ENCODE results near the gene ARL16.

The ARL16 gene

DNA sequence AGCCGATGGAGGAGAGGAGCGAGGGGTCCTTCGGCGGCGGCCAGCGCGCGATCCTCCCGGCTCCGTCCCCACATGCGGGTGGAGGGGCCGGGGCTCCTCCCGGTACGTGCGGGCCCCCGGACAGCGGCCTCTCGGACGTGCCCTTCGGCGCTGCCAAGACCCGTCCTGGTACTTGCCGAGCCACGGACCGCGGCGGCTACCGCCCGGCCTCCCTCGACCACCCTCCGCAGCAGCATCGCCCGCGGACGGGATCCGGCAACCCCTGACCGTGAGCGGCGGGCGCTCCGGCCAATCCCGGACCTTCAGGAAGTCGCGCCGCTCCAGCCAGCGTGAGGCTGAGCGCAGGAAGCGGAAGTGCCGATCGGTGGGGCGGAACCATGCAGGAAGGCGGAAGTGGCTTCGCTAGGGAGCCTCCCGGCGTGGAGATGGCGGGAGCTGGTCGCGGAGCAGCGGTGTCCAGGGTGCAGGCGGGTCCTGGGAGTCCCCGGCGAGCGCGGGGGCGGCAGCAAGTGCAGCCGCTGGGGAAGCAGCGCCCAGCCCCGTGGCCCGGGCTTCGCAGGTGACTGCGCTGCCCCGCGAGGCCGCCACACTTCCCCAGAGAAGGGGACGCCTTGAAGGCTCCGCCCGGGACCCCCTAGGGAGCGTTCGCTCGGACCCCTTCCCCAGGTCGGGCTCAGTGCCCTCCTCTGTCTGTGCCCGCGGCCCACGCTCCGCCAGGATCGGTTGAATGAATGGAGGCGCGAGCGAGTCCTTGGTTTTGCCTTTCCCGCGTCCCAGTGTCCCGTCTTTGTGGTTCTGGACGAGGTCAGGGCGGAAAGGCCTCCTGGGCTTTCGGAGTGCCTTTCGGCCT lies 17.0 kb downstream of the ARL16 start, which contains the start of the genes CCDC137 and OXLD1:
Gene CCDC137 (plus strand): TSS at position 396 of the 850 bp plus-strand sequence. CDS start 30 bp downstream, at position 426.
Gene OXLD1 (minus strand): TSS at position 264 of the 850 bp plus-strand sequence. CDS start 28 bp downstream, at position 236.
- DNase-seq: peak; percentile 95

DNA sequence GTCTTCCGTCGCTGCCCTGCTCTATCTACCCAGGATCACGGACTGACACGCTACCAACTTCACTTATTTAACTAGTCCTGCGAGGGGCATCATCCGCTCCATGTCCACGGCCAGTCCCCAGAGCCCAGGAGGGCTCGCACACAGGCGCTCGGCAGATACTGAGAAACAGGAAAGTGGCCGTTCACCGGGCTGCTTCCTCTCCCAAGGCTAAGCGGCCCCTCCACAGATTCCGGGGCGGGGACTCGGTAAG lies 17.6 kb downstream of the ARL16 start:
- no peak for DNase-seq

DNA sequence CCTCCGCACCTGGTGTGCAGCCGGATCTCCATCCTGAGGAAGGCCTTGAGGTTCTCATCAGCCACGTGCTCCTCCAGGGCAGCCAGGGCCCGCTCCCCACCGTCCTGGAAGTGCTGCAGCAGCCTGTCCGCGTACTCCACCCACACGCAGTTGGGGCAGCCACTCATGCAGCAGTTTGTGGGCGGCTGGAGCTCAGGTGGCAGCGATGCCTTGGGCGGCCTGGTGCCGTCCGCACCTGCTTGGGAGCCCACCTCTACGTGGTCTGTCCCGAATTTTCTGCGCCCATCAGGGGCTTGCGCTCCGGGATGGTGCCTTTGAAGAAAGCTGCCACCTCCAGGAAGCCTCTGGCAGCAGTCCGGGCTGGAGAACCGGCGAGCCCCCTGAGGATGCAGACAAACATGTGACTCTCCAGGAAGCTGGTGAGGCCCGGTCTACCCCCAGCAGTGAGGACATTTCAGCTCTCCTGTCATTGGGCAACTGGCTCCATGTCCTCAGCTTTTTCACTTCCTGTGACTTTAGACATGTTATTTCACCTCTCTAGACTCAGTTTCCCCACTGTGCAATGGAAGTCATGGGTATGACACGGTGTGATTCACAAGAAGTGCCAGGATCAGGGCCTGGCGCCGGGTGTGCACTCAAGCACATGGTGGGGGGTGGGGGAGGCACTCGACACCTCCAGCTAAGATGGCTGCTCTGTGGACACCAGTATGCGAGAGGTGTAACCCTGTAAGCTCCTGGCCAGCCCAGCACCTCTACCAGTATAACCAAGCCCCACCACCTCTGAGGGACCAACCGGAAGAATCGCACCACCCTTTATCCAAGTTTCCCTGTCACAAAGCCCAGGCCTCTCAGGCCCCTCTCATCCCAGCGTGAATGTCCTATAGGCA lies 18.1 kb downstream of the ARL16 start:
- DNase-seq: peak; percentile 76

DNA sequence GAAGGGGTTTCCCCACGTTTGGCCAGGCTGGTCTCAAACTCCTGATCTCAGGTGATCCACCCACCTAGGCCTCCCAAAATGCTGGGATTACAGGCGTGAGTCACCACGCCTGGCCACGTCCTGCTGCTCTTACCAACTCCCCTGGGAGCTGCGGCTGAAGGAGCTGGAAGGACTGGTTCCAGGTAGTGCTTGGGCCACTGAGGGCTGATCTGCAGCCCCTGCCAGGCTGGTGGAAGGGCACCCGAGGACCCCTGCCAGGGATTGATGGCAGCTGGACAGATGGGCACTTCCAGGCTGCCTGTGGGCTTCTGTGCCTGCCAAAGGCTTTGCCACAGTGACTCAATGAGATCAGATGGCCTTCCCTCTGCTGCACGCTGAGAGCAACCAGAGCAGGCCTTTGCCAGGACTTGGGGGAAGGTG lies 19.5 kb downstream of the ARL16 start:
- DNase-seq: peak; percentile 39

DNA sequence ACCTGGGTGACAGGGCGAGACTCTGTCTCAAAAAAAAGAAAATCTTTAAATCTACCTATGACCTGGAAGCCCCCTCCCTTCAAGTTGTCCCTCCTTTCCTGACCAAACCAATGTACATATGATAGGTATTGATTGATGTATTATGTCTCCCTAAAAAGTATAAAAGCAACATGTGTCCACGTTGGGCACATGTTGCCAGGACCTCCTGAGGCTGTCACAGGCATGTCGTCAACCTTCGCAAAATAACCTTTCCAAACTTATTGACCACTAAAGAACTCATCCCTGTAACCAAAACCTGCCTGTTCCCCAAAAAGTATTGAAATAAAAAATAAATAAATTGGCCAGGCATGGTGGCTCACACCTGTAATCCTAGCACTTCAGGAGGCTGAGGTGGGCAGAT lies 21.6 kb downstream of the ARL16 start:
- DNase-seq: no peak

DNA sequence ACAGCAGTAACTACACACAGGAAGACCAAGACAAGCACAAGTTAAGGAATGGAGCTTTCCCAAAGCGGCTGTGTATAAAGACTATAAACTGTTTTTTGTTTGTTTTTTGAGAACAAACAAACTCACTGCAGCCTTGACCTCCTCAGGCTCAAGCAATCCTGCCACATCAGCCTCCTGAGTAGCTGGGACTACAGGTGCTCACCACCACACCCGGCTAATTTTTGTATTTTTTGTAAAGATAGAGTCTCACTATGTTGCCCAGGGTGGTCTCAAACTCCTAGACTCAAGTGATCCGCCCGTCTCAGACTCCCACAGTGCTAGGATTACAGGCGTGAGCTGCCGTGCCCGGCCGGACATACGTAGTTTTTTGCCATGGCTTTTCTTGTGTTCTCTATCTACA lies 23.2 kb downstream of the ARL16 start:
- DNase-seq: no peak

DNA sequence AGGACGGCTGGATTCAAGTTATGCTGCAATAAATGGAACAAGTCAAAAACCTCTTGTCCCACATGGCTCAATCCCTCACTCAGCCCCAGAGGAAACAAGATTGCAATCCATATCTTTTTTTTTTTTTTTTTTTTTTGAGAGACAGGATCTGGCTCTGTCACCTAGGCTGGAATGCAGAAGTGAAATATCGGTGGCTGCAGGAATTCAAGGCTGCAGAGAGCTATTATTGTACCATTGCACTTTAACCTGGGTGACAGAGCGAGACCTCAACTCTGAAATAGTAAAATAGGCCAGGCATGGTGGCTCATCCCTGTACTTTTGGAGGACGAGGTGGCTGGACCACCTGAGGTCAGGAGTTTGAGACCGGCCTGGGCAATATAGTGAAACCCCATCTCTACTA lies 24.6 kb downstream of the ARL16 start:
- DNase-seq: no peak

DNA sequence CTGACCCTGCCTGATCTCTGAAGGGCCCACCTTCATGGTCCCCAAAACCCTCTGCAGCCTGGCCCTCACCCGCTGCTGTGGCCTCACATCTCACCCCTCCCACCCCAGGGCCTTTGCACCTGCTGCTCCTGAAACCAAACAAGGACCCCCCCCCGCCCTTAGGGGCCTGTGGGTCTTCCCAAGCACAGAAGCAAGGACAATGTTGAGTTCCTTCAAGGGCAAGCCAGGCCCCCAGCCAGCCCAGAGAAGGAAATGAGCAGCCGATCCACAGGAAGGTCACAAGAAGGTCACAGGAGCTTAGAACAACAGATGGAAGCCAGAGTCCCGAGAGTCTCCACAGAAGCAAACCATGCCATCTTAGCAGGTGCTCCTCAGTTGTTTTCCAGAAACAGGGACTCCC lies 26.8 kb downstream of the ARL16 start:
- no peak for DNase-seq

DNA sequence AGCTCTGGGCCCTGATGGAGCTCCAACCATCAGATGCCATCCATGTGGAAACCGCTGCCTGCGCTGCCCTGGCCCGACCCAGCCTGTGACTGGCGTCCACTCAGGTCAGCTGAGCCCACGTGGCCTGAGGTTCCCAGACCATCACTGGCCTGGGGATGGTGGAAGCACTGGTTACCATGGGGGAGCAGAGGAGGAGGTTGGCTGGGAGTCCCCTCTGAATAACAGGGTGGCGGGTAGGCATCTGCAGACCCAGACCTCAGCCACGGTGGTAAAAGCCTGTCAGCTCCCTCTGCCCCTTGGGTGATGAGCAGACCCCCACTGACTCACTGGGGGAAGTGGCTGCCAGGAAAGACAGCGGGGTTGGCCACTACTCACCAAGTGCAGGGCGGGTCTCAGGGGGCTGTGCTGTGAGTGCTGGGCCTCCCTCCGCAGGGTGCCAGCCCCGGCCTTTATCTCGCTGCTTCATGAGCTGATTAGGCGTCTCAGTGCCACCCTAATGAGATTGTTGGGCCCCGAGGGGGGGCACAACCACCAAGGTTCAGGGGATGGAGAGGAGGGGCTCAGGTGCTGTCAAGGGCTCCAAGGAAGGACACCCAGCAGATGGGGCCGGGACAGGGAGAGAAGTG lies 27.4 kb downstream of the ARL16 start, which contains the start of gene PDE6G:
Gene PDE6G (minus strand): TSS at position 425 of the 626 bp plus-strand sequence. CDS start 3,237 bp downstream, outside the sequence.
- DNase-seq: no peak

DNA sequence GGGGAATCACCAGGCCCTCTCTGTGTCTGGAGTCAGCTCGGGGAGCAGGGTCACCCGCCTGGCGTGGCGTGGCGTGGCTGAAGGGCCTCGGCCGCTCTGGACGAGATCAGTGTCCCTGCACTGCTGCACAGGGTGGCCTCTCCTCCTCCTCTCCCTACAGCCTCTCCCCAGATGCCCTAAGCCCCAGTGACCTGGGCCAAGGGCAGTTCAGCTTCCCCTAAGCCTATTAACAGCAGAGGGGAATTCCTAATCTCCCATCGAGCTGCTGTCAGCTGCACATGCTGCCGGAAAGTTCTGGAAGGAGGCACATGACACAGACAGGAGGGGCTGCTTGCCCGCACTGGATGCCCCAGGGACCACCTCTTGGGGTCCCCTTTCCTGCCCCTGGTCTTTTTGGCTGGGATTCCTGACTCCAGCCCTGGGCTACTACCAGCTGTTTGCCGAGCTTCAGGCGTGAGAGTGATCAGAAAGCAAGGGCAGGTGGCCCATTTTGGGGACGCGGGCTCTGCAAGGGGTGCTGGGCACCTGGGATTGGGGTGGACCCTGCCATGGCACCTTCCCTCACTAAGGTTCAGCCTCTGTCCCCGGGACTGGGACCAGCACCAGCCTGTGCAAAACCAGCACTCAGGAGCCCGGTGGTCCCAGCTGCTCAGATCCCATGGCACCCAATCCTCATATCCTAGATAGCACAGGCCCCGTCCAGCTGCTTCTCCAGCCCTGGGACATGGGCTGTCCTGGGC lies 28.0 kb downstream of the ARL16 start:
- DNase-seq: no peak

DNA sequence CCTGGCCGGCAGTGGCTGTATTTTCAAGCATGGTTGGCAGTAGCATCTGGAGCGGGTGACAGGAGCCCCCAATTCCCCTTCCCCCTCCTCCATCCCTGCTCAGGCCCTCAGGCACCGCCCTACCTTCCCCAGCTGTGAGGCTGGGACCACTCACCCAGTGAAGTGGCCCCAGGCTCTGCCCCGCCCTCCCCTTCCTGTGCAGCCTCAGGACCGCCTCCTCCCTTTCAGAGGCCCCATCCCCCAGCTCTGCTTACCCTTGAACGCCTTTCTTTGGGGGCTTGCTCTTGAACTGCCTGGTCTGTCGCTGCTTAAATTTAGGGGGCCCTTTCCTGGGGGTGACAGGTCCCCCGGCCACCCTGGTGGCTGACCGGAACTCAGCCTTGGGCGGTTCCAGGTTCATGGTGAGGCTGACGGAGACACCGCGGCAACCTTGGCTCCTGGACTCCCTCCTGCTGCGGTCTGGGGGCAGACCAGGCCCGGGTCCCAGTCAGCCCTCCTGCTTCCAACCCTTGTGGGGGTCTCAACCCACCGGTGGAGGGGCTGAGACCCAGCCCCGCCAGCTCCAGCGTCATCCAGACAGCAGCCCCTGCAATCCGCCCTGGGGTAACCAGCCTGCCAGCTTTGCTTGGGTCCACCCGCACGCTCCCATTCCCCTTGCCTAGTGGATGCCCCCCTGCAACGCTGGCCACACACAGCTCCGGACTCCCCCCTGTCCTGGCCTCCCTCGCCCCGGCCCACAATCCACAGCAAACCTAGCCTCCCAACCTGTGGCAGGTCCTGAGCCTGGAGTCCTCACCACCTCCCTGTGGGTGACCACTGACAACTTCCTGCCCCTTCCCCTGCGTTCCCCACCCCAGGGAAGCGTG lies 30.5 kb downstream of the ARL16 start:
- peak; percentile 52 for DNase-seq

DNA sequence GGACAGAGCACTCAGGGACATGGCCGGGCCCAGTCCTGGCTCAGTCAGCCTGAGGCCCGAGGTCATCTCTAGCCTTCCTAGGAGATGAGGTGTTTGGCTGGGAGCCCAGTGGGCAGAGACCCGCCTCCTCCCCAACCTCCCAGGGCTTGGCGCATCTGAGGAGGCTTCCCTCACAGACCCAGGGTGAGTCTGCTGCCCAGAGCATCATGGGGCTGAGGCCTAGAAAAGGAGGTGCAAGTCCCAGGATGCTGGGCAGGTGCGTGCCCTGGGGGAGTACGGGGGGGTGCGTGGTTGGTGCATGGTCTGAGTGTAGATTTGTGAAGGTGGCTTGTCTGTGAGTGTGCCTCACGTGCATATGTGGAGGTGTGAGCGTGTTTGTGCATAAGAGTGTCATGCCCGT lies 31.9 kb downstream of the ARL16 start:
- no peak for DNase-seq

DNA sequence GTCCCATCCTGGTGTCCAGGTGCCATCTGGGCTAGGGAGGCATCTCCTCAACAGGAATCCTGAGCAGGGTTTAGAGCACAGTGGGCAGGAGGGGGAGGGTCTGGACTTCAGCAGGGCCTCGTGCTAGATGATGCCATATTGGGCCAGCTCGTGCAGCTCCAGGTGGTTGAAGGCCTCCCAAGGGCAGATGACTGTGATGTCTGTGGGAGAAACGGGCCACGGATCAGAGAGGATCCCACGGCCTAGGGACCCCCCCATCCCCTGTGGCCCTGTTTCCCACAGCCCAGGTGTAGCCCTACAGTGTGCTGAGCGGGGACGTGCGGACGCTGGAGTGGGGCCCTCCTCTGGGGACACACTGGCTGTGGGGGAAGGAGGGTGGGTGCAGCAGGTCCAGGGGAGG lies 32.6 kb downstream of the ARL16 start:
- no peak for DNase-seq

DNA sequence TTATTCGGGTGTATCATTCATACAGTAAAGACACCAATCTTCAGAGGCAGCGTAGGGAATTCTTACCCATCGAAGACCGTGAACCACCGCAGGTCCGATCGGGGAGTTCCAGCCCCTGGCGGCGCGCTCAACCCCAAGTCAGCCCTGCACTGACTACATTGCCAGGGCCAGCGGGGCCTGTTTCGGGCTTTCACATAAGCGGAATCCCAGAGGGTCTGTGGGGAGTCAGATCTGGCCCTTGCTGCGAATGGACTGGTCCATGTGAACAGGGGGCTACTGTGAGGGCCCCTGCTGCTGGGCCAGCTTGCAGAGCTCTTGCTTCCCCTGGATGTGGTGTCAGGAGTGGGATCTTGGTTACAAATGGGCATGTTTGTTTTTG lies 34.9 kb downstream of the ARL16 start:
- DNase-seq: no peak

DNA sequence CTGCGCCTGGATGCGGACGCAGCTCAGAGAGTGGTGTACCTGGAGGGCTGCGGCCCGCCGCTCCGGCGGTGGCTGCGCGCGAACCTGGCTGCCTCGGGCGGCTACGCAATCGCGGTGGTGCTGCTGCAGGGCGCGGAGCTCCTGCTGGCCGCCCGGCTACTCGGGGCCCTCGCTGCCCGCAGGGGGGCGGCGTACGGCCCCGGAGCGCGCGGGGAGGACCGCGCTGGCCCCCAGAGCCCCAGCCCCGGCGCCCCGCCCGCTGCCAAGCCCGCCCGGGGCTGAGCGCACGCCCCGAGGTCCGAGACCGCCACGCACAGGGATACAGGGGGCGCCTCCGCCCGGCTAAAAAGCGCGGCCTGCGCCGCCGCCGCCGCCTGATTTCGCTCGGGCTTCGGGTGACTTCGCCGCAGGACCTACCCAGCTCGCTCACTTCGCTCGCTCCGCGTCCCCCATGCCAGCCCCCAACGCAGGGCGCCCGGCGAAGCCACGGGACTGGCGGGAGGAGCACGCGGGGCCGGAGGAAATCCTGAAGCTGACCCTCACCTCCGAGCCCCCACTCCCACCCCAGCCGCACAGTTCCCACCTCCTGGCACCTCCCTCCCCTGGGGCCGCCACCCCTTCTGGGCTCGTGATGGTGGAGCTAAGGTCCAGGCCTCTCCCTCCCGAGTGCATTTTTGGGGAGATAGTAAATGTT lies 35.4 kb downstream of the ARL16 start:
- no peak for DNase-seq

DNA sequence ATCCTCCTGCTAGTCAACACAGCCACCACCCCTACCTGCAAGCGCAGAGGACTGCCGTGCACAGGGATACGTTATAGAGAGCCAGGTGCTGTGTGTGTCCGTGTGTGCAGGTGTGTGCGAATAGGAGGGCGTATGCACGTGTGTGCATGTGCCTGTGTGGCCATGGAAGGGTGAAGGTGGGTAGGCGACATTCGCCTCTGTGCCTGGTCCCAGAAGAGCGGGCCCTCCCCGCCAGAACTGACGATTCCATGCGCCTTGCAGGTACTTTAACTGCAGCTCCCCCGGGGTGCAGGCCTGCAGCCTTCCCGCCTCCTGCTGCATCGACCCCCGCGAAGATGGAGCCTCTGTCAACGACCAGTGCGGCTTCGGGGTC lies 36.0 kb downstream of the ARL16 start:
- DNase-seq: no peak

DNA sequence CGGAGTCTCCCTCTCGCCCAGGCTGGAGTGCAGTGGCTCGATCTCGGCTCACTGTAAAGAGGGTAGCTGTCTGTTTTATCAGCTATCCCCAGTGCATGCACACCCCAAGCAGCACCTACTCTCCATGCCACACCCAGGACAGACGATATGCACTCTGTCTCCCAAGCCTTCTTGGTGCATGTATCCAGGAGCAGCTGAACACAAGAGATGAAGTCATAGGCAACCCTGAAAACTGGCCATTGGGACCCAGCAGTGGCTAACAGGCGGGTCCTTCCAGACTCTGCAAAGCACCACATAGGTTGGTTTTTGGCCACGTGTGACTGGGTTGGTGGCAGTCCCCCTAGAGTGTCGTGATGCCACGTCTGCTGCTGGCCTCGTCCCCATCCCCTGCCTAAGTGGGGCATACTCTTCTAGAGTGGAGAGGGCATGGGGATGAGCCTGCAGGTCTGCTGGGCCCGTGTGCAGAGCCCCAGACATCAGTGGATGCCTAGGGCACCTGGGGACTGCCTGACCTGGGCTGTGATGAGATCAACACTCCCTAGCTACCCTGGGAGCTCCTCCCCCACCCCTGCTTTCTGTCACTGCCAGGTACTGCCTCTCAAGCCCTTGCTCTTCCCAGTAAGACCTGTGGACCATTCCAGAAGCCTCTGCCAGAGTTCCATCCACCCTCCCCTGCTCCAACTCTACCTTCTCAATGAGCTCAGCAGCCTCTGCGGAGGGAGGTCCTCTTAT lies 36.6 kb downstream of the ARL16 start:
- no peak for DNase-seq

DNA sequence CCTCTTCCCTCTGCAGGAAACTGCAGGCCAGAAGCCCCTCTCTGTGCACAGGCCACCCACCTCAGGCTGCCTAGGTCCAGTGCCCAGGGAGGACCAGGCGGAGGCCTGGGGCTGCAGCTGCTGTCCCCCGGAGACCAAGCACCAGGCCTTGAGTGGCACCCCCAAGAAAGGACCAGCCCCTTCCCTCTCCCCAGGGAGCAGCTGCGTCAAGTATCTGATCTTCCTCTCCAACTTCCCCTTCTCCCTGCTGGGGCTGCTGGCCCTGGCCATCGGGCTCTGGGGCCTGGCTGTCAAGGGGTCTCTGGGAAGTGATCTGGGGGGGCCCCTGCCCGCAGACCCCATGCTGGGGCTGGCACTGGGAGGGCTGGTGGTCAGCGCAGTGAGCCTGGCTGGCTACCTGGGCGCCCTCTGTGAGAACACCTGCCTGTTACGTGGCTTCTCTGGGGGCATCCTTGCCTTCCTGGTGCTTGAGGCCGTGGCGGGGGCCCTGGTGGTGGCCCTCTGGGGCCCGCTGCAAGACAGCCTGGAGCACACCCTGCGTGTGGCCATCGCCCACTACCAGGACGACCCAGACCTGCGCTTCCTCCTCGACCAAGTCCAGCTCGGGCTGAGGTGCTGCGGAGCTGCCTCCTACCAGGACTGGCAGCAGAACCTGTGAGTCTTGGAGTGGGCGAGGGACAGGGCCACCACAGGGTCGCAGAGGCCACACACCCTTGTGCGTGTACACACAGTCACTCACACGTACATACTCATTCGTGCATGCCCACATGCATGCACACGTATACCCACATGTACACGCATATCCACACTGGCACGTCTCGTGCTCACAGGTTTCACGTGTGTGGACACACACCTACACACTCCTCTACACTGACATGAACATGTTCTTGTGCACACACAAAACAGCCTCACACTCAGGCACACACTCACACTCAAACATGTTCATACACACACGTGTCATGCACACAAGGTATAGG lies 38.3 kb downstream of the ARL16 start:
- no peak for DNase-seq

DNA sequence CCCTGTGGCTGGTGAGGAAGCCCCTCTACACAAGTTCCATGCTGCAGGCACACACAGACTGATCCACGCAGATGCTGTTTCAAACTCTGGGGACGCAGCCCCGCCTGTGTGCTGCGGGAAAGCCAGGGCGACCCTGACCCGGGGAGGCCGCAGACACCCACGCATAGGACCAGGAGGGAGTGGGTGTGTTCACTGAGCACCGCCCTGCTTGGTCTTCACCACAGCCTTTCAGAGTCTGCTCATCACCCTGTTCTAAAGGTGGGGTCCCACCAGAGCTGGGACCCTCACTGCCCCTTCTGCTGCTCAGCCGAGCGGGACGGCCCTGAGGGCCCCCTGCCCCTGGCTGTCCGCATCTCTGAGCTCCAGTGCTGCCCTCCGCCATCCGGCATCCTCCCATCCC lies 39.1 kb downstream of the ARL16 start:
- no peak for DNase-seq
